CMK (cell line): ENCODE results near the gene SMAD7.

Source experiments
- DNase-seq: peaks from one replicate; pipeline ENCODE4 v3.0.0-alpha.2; 2010; ENCODE audit warnings: low read depth

SMAD7 gene, protein sequence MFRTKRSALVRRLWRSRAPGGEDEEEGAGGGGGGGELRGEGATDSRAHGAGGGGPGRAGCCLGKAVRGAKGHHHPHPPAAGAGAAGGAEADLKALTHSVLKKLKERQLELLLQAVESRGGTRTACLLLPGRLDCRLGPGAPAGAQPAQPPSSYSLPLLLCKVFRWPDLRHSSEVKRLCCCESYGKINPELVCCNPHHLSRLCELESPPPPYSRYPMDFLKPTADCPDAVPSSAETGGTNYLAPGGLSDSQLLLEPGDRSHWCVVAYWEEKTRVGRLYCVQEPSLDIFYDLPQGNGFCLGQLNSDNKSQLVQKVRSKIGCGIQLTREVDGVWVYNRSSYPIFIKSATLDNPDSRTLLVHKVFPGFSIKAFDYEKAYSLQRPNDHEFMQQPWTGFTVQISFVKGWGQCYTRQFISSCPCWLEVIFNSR

DNA sequence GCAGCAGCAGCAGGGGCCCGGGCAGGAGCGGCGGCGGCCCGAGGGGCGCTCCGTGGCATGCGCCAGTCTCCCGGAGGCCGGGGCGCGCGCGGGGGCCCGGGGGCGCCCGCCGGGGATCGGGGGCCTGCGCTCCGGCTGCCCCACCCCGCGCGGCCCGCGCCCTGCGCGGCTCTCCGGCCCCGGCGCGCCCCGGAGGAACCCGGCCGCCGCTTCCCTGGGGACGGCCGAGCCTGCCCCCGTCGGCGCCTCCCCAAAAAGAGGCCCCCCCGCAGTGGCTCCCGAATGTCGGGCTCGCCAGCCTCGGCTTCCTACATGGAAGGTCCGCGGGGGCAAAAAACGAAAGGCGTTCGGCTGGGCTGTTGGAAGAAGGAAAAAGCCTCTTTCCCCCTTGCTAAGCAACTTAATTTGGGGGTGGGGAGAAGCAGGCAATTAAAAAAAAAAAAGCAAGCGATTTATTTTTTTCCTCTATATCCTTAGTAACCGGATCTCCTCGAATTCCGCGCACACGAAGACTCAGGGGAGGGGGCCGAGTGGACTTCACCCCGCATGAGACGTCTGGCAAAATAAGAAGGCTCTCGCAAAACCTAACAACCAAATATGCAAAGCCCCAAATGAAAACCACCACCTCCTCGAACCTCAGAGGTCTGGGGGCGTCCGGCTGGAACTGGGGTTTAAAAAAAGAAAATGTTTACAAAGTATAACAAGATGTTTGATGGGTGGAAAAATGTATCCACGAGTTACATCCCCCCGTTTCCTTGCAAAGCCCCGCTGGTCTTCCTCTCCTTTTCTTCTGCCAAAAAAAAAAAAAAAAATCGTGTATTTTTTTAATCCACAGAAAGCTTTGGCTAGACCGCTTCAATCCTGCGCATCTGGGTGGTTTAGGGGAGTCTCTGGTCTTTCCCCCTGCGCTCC lies at the start of gene SMAD7:
Gene SMAD7 (minus strand): TSS at position 430 of the 912 bp plus-strand sequence. CDS start 541 bp downstream, outside the sequence.
- no peak for DNase-seq

DNA sequence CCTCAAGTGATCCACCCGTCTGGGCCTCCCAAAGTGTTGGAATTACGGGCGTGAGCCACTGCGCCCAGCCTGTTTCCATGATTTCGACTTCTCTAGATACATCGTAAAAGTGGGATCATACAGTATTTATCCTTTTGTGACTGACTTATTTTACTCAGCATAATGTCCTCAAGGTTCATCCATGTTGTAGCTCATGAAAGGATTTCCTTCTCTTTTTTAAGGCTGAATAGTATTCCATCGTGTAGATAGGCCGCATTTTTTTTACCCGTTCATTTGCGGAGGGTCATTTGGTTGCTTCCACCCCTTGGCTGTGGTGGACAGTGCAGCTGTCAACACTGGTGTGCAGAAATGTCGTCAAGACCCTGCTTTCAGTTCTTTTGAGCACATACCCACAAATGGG lies 48.8 kb upstream of the SMAD7 start:
- no peak for DNase-seq

DNA sequence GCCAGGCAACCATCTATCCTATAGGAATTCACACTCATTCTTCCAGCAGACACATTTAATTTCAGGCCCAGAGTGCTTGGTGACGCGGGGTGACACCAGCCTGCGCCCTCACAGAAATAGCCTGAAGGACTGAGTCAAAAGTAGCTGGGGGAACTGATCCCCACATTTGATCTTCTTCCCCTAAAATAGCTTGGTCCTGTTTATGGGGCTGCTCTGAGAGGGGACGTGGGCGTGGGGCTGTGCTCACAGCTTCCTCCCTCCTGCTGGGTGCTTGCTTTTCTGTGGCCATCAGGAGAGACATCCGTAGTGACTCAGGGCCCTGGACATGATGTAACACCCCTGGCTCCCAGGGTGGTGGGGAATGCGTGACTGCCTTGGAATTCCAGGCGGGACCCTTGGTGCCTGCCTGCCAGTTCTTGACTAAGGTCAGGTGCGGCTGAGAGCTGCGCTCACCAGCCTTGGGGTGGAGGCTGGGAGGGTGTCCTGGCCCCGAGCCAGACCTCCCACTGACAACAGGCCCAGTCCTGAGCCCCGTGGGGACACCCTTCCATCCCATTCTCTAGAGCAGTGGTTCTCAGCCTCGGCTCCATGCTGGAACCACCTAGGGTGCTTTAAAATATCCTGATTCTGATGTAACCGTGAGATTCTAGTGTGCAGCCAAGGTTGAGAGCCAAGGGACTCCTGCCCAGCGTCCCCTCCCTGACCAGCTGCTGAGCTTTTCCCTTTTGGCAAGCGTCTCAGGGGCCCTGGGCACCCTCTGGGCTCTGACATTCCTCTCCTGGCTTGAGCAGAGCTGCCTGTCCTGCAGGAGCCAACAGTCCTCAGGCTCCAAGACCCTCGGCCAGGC lies 47.4 kb upstream of the SMAD7 start:
- DNase-seq: no peak

DNA sequence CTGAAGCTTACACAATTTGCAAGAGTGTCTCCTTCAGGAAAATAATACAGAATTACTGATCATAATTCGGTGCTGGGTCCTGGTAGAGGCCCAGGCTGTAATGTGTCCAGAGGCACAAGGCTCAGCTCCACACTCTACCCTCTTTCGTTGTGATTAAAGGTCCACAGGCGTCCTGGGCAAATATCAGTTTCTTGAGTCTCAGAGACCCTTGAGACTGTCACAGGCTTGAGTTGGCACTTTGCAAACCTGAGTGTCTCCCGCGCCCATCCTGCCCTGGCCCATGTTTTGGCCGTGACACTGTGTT lies 46.9 kb upstream of the SMAD7 start:
- no peak for DNase-seq

DNA sequence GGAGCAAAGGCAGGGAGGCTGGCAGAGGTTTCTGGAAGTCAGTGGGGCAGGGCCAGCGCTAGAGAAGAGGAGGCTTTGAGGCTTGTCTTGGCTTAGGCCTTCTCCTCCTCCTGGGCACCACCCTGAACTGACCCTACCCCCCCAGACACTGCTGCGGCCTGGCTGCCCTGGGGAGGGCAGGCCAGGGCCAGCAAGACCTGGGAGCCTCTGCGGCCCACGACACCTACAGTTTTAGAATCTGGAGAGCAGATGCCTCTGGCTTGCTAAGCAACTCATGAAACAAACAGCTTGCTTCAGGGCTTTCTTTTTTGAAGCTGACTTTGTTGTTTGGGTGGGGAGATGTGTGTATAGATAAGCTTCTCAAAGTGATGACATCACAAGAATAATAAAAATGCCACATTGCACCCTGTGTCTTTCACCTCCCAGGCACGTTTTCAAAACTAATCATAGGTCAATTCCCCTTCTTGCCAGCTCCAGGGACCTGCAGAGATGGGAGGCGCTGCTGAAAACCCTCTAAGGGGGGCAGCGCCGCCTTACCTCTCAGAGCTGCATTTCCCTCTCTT lies 46.2 kb upstream of the SMAD7 start:
- DNase-seq: no peak

DNA sequence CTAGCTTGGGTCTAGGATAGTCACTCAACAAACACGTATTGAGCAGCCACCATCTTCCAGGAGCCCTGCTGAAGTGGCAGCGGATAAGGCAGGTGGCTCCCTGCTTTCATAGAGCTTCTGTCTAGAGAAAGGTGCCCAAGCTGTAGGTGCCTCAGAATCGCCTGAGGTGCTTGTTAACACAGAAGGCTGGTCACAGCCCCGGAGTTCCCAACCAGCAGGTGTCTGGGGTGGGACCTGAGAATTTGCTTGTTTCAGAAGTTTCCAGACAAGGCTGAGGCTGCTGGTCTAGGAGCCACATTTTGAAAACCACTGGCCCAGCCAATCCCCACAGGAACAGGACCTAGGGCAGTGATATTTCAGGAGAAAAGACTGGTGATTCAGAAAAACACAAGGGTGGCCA lies 45.3 kb upstream of the SMAD7 start:
- no peak for DNase-seq

DNA sequence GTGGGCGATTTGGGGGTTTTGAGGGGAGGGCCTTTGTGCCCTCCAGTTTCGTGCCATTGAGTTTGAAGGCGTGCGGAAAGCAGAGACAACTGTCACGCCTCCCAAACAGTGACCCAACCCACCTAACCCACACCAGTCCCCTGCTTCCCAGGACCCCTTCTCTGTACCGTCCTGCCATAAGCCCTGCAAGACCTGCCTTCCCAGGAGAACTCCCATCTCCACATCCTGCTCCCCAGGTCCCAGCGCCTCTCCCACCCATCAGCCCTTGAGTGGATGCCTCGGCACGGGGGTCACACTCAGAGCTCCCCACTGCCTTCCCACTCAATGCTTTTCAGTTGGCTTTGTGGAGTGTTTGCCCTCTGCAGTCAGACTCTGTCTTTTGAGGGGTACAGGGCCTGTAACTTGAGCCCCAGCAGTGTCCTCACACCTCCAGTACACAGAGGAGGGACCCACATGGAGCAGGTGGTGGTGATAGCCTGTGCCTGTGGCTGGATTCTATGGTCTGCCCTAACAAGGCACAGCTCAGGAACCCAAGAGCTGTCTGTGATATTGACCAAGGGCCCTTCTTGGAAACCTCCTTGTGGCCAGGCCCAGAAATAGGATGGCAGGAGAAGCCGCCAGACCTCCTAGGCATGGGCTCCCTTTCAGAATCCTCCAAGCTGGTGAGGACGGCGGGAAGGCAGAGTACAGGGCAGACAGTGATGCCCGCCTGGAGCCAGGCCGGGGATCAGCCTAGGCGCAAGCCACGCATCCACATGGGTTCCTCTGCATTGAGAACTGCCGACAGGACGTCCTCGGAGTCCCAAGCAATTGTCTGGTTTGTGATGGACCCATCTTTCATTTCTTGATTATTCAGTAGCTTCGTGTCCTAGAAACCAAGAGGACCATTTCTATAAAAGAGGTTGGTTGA lies 44.4 kb upstream of the SMAD7 start:
- DNase-seq: no peak

DNA sequence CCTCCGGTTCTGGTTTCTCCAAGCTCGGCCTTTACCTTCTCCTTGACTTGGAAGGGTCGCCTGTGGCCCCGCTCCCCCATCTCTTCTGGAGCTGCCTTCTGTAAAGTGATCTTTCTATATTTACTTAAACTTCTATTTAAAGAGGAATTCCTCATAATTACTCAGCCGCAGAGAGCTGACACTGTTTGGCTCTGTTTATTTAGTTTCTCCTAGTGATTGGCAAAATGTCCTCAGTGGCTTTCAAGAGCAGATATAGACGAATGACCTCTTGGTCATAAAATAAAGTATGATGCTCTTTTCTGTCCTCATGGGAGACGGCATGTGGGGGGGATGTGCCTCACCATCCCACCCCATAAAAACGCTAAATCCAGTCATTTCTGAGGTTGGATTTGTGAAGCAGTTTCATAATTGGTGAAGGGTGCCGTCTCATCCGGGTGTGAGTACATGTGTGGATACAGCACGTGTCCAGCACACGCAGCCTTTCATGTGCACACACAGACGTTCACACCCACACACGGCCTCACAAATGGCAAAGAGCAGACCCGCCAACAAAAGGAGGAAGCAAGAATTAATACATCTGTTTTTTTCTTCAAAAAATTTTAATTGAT lies 43.4 kb upstream of the SMAD7 start:
- DNase-seq: no peak

DNA sequence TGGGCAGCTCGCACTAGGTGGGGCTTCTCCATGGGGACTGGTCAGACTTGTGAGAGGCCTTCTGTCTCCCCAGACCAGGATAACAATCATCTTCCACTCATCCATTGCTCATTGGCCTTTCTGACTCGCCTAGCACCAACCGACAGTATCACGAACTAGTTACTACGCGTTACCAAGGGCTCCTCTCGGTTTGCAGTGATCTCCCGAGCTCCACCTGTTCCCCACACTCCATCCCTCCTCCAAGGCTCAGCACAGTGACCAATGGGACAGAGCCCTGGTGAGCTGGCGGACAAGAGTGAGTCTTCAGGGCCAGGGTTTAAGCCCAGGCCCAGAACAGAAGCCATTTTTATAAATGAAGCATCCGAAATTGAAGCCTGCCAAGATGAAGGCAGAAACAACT lies 42.8 kb upstream of the SMAD7 start:
- no peak for DNase-seq

DNA sequence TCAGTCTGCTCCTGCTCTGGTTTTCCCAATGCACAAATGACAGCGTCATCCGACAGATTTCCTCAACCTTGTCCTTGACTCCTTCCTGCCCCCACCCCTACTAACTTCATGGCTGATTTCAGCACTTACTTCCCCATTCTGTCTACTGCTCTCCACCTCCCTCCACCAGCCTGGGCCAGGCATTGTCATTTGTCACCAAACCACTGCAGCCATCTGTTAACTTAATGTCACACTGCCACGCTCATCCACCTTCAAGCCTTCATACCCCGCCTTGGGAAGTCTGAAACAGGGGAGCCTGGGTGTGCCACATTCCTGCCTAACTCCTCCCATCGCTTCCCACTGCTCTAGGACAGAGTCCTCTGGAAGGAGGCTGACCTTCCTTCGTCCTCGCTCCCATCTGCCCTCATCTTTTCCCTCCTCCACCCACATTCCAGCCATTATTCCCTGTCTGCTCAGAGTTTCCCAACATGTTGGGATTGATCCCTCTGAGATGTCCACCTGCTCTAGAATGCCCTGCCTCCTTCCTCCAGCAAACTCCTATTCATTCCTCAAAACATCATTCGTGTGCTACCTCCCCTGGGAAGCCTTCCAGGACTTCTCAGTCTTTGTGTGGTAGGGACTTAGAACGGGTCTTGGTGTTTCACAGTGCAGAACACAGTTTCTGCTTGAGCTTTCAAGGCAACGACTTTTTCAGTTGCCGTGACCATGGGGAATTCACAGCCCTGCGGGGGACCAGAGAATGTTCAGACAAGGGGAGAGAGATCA lies 42.2 kb upstream of the SMAD7 start:
- no peak for DNase-seq

DNA sequence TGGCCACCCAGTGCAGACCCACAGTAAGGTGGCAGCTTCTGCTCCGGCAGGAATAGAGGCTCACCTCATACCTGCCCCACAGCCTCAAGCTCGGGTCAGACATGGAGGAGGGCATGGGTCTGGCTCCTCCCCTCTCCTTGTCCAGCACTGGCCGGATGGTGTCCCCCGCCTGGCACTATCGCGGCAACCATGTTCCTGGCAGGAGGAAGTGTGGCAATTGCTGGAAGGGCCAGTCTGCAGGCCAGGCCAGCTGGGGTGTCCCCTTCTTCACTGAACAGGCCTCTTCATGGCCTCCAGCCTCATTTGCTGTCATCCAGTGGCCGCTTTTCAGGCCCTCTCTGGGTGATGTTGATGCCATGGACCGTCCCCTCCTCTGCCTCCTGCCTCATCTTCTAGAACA lies 41.4 kb upstream of the SMAD7 start:
- no peak for DNase-seq

DNA sequence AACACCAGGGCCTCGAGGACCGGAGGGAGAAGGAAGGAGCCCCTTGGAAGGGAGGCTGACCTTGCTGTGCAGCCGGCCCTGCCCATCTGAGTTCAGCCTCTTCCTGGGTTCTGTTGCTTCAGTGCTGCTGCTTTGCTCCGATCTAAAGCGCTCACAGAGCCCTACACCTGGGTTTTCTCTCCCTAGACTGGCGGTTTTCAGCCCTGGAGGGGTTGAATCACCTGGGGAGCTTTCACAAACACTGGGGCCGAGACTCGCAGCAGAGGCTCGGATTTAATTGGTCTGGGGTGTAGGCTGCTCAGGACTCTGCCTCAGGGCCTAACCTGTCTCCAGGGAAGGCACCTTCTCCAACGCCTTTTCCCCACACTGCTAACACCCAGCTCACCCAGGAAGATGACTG lies 40.9 kb upstream of the SMAD7 start:
- no peak for DNase-seq

DNA sequence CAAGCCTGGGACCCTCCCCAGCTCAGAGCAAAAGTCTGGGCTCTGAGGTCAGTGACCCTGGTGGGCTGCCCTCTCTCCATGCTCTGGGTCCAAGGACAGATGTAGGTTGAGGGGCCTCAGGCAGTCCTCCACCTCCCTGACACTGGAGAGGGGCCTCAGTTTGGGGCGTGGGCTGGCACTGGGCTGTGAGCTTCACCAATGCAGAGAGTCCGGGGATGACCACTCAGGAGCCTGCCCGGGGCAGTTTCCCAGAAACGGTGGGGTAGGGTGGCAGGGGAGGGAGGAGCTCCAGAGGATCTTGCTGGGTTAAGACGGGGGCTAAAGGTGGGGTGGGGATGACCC lies 40.5 kb upstream of the SMAD7 start:
- DNase-seq: no peak

DNA sequence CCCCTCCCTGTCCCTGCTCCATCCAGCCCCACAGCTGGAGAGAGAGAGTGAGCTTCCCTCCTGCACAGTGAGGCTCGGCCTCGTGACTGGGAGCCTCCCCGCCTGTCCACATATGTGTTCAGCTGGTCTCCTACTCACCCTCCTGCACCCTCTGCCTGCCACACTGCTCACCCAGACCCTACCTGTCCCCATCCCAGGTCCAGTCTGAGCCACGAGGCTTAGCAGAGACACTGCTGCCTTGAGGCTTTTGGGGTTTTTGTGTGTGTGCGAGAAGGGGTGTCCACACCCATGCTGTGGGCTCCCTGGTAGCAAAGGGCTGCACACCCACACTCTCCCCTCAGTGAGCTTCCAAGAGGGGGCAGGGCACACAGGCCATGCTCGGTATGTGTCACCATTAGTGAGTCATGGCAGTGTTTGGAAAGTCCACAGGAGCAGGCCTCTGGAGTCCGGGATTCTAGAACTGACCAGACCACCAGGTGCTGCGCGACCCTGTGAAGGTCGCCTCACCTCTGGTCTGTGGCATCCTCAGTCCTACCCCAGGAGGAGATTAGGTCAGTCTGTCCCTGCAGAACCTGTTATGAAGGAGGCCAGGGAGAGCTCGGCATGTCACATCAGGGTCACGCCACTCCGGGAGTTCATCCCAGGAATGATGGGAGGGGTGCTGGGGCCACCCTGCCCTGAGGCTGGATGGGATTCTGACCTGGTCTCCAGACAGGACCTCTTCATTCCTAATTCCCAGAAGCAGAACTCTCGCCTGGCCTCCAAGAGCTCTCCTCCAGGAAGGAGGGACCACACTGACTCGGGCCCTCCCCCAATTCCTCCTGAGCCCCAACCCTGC lies 39.9 kb upstream of the SMAD7 start:
- DNase-seq: no peak

DNA sequence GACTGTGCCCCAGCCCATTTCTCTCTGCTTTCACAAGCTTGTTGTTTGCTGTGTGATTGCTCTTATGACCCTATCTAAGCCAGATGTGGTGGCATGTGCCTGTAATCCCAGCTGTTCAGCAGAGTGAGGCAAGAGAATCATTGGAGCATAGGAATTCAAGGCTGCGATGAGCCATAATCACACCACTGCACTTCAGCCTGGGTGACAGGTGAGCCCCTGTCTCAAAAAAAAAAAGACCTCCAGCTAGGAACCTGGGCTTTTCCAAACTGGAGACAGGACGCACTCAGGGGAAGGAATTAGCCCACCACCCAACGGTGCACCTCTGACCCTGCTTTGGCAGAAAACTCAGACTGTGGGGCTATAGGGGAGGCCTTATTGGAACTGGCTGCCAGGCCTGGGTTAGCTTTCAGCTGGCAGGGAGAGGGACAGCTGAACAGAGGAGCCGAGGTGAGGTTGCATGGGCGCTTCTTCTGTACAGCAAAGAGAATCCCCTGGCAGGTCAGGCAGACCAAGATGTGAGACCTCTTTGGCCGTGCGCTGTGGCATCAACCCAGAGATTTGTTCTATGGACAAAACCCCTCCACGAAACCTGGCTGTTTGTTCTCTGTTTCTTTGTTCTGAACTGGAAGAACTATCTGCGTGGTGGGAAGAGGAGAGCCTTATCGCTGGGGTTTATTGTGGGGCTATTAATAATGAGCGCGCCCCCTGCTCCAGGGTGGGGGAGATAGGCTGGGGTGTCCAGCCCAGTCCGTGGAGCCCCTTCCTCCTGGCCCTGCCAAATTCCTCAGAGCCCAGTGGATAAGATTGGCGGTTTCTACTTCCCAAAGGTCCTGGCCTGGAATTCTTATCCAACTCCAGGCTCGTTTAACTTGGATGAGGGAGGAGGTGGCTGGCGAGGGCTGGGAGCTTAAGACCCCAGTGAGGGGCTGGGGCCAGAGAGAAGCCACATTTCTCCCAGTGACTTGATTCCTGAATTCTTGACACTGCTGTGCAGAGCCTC lies 38.8 kb upstream of the SMAD7 start:
- DNase-seq: no peak

DNA sequence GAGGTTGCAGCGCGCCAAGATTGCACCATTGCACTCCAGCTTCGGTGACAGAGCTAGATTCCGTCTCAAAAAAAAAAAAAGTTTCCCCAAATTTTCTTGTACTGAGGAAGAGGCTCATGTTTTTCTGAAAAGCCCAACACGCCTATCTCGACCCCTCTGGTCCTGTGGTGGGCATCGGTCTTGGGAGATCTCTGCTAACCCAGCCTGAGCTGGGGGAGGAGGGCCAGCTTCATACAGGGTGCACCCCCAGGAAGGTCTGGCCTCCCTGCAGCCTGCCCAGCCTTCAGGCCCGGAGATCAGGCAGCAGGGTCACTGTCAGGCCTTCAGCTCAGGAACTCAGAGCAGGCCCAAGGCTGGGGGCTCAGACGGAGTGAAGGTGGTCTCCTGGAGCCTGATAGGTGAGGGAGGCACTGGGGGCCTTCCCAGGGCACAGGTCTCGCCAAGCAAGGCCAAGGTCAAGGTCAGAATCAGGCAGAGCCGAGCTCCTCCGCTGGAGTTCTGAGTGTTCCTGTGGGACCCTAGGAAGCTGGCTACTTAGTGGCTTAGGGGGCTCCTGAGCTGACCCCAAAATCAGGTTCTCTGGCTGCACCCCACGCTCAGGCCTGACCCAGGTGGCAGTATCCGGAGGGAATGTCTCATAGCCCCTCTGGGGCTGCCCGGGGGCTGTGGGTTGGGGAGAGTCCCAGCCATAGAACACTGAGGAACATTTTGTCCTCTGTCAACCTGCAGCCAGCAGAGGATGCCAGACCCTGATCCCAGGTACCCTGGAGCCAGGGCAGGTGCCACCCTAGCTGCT lies 37.9 kb upstream of the SMAD7 start:
- DNase-seq: no peak

DNA sequence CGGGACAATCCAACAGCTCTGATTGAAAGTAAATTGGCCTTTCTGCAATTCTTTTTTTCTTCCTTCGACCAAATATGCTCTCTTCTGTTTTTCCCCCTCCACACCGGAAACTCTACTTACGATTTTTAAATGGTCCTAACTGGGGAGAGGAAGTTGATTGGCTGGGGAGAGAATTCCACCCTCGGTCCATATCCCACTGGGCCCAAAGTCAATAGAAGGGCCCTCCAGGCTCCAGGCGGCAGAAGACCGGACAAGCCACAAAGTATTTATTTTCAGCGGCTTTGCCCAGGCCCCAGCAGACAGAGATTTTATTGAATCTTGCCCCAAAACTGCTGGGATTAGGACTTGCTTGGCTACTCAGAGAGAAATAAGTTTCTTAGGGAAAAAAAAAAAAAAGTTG lies 37.1 kb upstream of the SMAD7 start:
- DNase-seq: no peak
